ENCODE data around the gene SERINC3. TPM values are rescaled to one million over a fixed set of nuclear protein-coding genes. Genes with fewer than 3 reads are reported as not detected.
A peak's percentile ranks its signal among the peaks of the same experiment; 100 is the strongest.

SERINC3 gene
- total RNA-seq, 4 donors from 2014 or later = 94.1 to 128 (median 113) TPM

GRCh38 chr20:44461803-44462174 lies 60.1 kb downstream of the SERINC3 start:
- TF ChIP-seq POLR2A (IDR thresholded peaks at IDR 0.05) = no peak
- TF ChIP-seq POLR2AphosphoS5 (IDR thresholded peaks at IDR 0.05) = no peak
- no peak for TF ChIP-seq CTCF (IDR thresholded peaks at IDR 0.05)
- no peak for TF ChIP-seq EP300 (IDR thresholded peaks at IDR 0.05)
- Histone ChIP-seq H3K36me3 (no peaks in the 10 kb centered on the region), H3K27ac (peak overlapping the region; percentile 10), H3K27me3 (no peaks in the 10 kb centered on the region), H3K4me3 (no peak overlapping the region), H3K9me3 (no peaks in the 10 kb centered on the region), H3K4me1 (peaks cover 6% of the 10 kb centered on the region)
- DNase-seq (ENCODE audit: low spot score in 2 of 2) = no peak
- WGBS = 75% methylated on average over 5 of the region's 5 CpGs

- Histone ChIP-seq H3K27me3 (no peaks in the 10 kb centered on the region), H3K27ac (peak overlapping the region; percentile 10), H3K4me3 (no peak overlapping the region), H3K36me3 (no peaks in the 10 kb centered on the region), H3K9me3 (no peaks in the 10 kb centered on the region), H3K4me1 (peaks cover 4% of the 10 kb centered on the region)
- WGBS = 74% methylated on average over 6 of the region's 6 CpGs
- no peak for DNase-seq (ENCODE audit: low spot score in 2 of 2)
- TF ChIP-seq EP300 (IDR thresholded peaks at IDR 0.05) (no peak), POLR2A (IDR thresholded peaks at IDR 0.05) (no peak), POLR2AphosphoS5 (IDR thresholded peaks at IDR 0.05) (no peak)
These were observed 60.6 kb downstream of the SERINC3 start for GRCh38 chr20:44461142-44461802.

GRCh38 chr20:44460795-44461141 lies 61.1 kb downstream of the SERINC3 start:
- no peak for DNase-seq (ENCODE audit: low spot score in 2 of 2)
- no peak overlapping the region for H3K27ac ChIP-seq
- no peaks in the 10 kb centered on the region for H3K36me3 ChIP-seq
- no peaks in the 10 kb centered on the region for H3K9me3 ChIP-seq
- H3K4me1 ChIP-seq = peaks cover 4% of the 10 kb centered on the region
- H3K4me3 ChIP-seq = no peak overlapping the region
- 16% methylated on average over 3 of the region's 3 CpGs for WGBS
- H3K27me3 ChIP-seq = no peaks in the 10 kb centered on the region
- TF ChIP-seq POLR2AphosphoS5 (IDR thresholded peaks at IDR 0.05) (no peak), CTCF (IDR thresholded peaks at IDR 0.05) (peak; percentile 6 to 29), POLR2A (IDR thresholded peaks at IDR 0.05) (no peak), EP300 (IDR thresholded peaks at IDR 0.05) (no peak)

- H3K4me3 ChIP-seq = no peak overlapping the region
- 95% methylated on average over 2 of the region's 2 CpGs for WGBS
- H3K27ac ChIP-seq = no peak overlapping the region
- H3K27me3 ChIP-seq = no peaks in the 10 kb centered on the region
- DNase-seq (ENCODE audit: low spot score in 2 of 2) = no peak
- no peak for TF ChIP-seq POLR2A (IDR thresholded peaks at IDR 0.05)
- TF ChIP-seq CTCF (IDR thresholded peaks at IDR 0.05) = no peak
- TF ChIP-seq POLR2AphosphoS5 (IDR thresholded peaks at IDR 0.05) = no peak
- no peak for TF ChIP-seq EP300 (IDR thresholded peaks at IDR 0.05)
- H3K9me3 ChIP-seq = no peaks in the 10 kb centered on the region
- no peaks in the 10 kb centered on the region for H3K36me3 ChIP-seq
- H3K4me1 ChIP-seq = no peaks in the 10 kb centered on the region
These were observed 62.6 kb downstream of the SERINC3 start for GRCh38 chr20:44459271-44459670.

GRCh38 chr20:44457016-44457415 lies 64.9 kb downstream of the SERINC3 start:
- H3K4me3 ChIP-seq = no peak overlapping the region
- H3K27ac ChIP-seq = no peak overlapping the region
- H3K36me3 ChIP-seq = no peaks in the 10 kb centered on the region
- DNase-seq (ENCODE audit: low spot score in 2 of 2) = no peak
- 47% methylated on average over 6 of the region's 6 CpGs for WGBS
- no peak for TF ChIP-seq POLR2AphosphoS5 (IDR thresholded peaks at IDR 0.05)
- TF ChIP-seq CTCF (IDR thresholded peaks at IDR 0.05) = no peak
- no peak for TF ChIP-seq POLR2A (IDR thresholded peaks at IDR 0.05)
- TF ChIP-seq EP300 (IDR thresholded peaks at IDR 0.05) = no peak
- H3K27me3 ChIP-seq = no peaks in the 10 kb centered on the region
- no peaks in the 10 kb centered on the region for H3K9me3 ChIP-seq
- no peaks in the 10 kb centered on the region for H3K4me1 ChIP-seq

- Histone ChIP-seq H3K4me1 (no peaks in the 10 kb centered on the region), H3K27ac (no peak overlapping the region), H3K4me3 (no peak overlapping the region), H3K27me3 (no peaks in the 10 kb centered on the region), H3K36me3 (no peaks in the 10 kb centered on the region), H3K9me3 (no peaks in the 10 kb centered on the region)
- WGBS = 87% methylated on average over 8 of the region's 8 CpGs
- no peak for DNase-seq (ENCODE audit: low spot score in 2 of 2)
- TF ChIP-seq EP300 (IDR thresholded peaks at IDR 0.05) (no peak), POLR2A (IDR thresholded peaks at IDR 0.05) (no peak), CTCF (IDR thresholded peaks at IDR 0.05) (no peak), POLR2AphosphoS5 (IDR thresholded peaks at IDR 0.05) (no peak)
These were observed 65.3 kb downstream of the SERINC3 start for GRCh38 chr20:44456611-44457010.

Measured in suprapubic skin (tissue), 4 donors.